Endodermal cell (in vitro differentiated cells): ENCODE results near the gene PHAX. TPM values are rescaled to one million over a fixed set of nuclear protein-coding genes. Genes with fewer than 3 reads are reported as not detected.

Experiments
- DNase-seq: peaks from one replicate; pipeline ENCODE4 v3.0.0-alpha.2; 2017
- H3K27ac ChIP-seq: 2 replicates; pipeline ENCODE4 v1.5.1; 2013; ENCODE audit warnings: mild to moderate bottlenecking, low read depth, low read length, moderate library complexity
- H3K27me3 ChIP-seq: 2 replicates; pipeline ENCODE4 v1.6.1; 2013; ENCODE audit warnings: mild to moderate bottlenecking, low read length, moderate library complexity; ENCODE audit not compliant: insufficient read depth, control insufficient read depth, poor library complexity, severe bottlenecking
- H3K36me3 ChIP-seq: 2 replicates; pipeline ENCODE4 v1.7.0; 2013; ENCODE audit warnings: mild to moderate bottlenecking, low read length, moderate library complexity; ENCODE audit not compliant: control insufficient read depth, insufficient read depth
- H3K4me1 ChIP-seq: one replicate; pipeline ENCODE4 v1.7.0; 2013; ENCODE audit warnings: low read length; ENCODE audit not compliant: control insufficient read depth, insufficient read depth
- H3K4me3 ChIP-seq: 2 replicates; pipeline ENCODE4 v1.5.1; 2013; ENCODE audit warnings: mild to moderate bottlenecking, low read length, moderate library complexity
- H3K9ac ChIP-seq: 2 replicates; pipeline ENCODE4 v1.6.1; 2013; ENCODE audit warnings: mild to moderate bottlenecking, low read length, moderate library complexity; ENCODE audit not compliant: poor library complexity, severe bottlenecking; ENCODE audit errors: extremely low read depth
- H3K9me3 ChIP-seq: 2 replicates; pipeline ENCODE4 v1.6.1; 2013; ENCODE audit warnings: mild to moderate bottlenecking, low read length, moderate library complexity; ENCODE audit not compliant: control insufficient read depth
- H3K27ac Mint-ChIP-seq: 2 replicates; pipeline ENCODE4 v1.8.0; 2020; ENCODE audit warnings: mixed read lengths
- H3K27me3 Mint-ChIP-seq: 2 replicates; pipeline ENCODE4 v1.8.0; 2021; ENCODE audit warnings: mild to moderate bottlenecking, mixed read lengths; ENCODE audit not compliant: insufficient read depth
- H3K36me3 Mint-ChIP-seq: 2 replicates; pipeline ENCODE4 v1.8.0; 2020; ENCODE audit warnings: low read depth, mixed read lengths
- H3K4me1 Mint-ChIP-seq: 2 replicates; pipeline ENCODE4 v1.8.0; 2020; ENCODE audit warnings: mixed read lengths
- H3K4me3 Mint-ChIP-seq: 2 replicates; pipeline ENCODE4 v1.8.0; 2020; ENCODE audit warnings: mild to moderate bottlenecking, moderate library complexity, mixed read lengths
- H3K9me3 Mint-ChIP-seq: 2 replicates; pipeline ENCODE4 v1.8.0; 2020; ENCODE audit warnings: mild to moderate bottlenecking, mixed read lengths
- WGBS, 2 experiments: methylation state at CpG; one replicate each; pipeline versions ENCODE4 v1.1.5 to v1.1.7; 2013; ENCODE audit warnings: missing lambda C conversion rate in 2 of 2, mixed read lengths in 1 of 2; ENCODE audit not compliant: insufficient coverage in 1 of 2, insufficient read length in 1 of 2; 5-methylcytosine and 5-hydroxymethylcytosine counted together
- total RNA-seq, 2 donors: library from RNA; stranded (reverse); fragmentation: NEBNext Ultra II Directional in 1 of 2; extraction: Animal tissue kit (Norgen Biotek cat#: 25700) in 1 of 2; gene quantifications; 2 replicates in 1 of 2; 3 replicates in 1 of 2; pipeline ENCODE4 v1.2.1, GENCODE V29; 2021
- TF ChIP-seq, protein P1 (sequence below): fragments of 200-600 bp; sonication (generic); conservative IDR thresholded peaks from 2 replicates; pipeline ENCODE4 v1.5.0; 2021; ENCODE audit warnings: antibody characterized with exemption, mild to moderate bottlenecking

The PHAX gene
- total RNA-seq, 2 donors from 2014 or later = 49.9 to 54.1 TPM

DNA sequence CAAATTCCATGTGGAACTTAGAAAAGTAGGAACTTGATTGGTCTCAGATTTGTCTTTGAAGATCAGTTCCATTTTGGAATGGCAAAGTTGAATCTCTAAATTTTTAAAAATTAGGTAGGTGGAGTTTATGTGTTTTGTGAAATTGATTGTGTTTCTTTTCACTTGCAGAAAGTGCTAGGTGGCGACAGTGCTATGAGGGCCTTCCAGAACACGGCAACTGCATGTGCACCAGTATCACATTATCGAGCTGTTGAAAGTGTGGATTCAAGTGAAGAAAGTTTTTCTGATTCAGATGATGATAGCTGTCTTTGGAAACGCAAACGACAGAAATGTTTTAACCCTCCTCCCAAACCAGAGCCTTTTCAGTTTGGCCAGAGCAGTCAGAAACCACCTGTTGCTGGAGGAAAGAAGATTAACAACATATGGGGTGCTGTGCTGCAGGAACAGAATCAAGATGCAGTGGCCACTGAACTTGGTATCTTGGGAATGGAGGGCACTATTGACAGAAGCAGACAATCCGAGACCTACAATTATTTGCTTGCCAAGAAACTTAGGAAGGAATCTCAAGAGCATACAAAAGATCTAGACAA lies 2.8 kb downstream of the PHAX start:
- Mint-ChIP-seq H3K36me3 (peaks cover 49% of the 10 kb centered on the region), H3K4me3 (no peak overlapping the region), H3K4me1 (peaks cover 20% of the 10 kb centered on the region), H3K9me3 (no peaks in the 10 kb centered on the region), H3K27me3 (no peaks in the 10 kb centered on the region), H3K27ac (no peak overlapping the region)
- no peaks in the 10 kb centered on the region for H3K27me3 ChIP-seq
- H3K36me3 ChIP-seq = peaks cover 57% of the 10 kb centered on the region
- WGBS, 2 experiments = 92 to 93% methylated on average over 5 to 6 of the region's 6 CpGs
- no peak for DNase-seq
- no peak overlapping the region for H3K9ac ChIP-seq
- peaks cover 2% of the 10 kb centered on the region for H3K4me1 ChIP-seq
- TF ChIP-seq, protein P1, sequence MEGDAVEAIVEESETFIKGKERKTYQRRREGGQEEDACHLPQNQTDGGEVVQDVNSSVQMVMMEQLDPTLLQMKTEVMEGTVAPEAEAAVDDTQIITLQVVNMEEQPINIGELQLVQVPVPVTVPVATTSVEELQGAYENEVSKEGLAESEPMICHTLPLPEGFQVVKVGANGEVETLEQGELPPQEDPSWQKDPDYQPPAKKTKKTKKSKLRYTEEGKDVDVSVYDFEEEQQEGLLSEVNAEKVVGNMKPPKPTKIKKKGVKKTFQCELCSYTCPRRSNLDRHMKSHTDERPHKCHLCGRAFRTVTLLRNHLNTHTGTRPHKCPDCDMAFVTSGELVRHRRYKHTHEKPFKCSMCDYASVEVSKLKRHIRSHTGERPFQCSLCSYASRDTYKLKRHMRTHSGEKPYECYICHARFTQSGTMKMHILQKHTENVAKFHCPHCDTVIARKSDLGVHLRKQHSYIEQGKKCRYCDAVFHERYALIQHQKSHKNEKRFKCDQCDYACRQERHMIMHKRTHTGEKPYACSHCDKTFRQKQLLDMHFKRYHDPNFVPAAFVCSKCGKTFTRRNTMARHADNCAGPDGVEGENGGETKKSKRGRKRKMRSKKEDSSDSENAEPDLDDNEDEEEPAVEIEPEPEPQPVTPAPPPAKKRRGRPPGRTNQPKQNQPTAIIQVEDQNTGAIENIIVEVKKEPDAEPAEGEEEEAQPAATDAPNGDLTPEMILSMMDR = no peak
- no peak overlapping the region for H3K4me3 ChIP-seq
- peaks cover 4% of the 10 kb centered on the region for H3K9me3 ChIP-seq
- no peak overlapping the region for H3K27ac ChIP-seq

DNA sequence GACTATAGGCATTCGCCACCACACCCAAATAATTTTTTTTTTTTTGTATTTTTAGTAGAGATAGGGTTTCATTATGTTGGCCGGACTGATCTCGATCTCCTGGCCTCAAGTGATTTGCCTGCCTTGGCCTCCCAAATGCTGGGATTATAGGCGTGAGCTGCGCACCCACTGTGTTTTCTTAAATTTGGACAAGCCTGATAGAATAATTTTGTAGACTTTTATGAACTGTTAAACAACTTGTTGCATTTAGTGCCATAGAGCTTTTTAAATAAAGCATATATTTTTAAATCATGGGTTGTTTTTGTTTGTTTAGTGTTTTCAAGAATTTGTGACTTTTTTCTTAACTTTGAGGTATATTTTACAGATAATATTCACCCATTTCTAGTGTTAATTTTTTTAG lies 4.8 kb downstream of the PHAX start:
- peaks cover 60% of the 10 kb centered on the region for H3K36me3 Mint-ChIP-seq
- WGBS, 2 experiments = 96 to 98% methylated on average over 4 to 5 of the region's 5 CpGs
- Histone ChIP-seq H3K9me3 (no peaks in the 10 kb centered on the region), H3K4me3 (peak overlapping the region; percentile 4), H3K4me1 (peaks cover 2% of the 10 kb centered on the region), H3K36me3 (peaks cover 77% of the 10 kb centered on the region), H3K9ac (no peak overlapping the region), H3K27ac (no peak overlapping the region), H3K27me3 (no peaks in the 10 kb centered on the region)
- peak overlapping the region; percentile 32 for H3K4me3 Mint-ChIP-seq
- TF ChIP-seq, protein P1 = no peak
- H3K4me1 Mint-ChIP-seq = peaks cover 12% of the 10 kb centered on the region
- no peaks in the 10 kb centered on the region for H3K27me3 Mint-ChIP-seq
- H3K9me3 Mint-ChIP-seq = no peaks in the 10 kb centered on the region
- no peak overlapping the region for H3K27ac Mint-ChIP-seq
- no peak for DNase-seq

DNA sequence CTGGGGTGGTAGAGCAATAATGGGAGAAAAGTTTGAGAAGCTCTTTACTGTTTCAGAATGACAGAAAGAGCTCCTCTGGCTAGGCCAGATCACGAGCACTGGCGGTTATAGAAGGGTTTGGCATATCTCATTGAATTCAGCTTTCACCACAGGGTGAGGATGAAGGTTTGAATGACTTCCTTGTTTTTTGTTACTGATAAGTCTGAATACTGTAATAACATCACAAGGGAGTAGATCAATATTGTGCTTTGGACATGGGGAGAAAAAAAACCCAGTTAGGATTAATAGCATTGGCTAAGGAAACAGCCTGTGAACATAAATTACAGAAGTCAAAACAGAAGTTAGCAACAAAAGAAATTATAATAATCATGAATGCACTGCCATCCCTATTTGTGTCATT lies 9.4 kb downstream of the PHAX start:
- Mint-ChIP-seq H3K4me1 (peaks cover 5% of the 10 kb centered on the region), H3K27ac (peak overlapping the region; percentile 50), H3K36me3 (peaks cover 74% of the 10 kb centered on the region), H3K4me3 (no peak overlapping the region), H3K27me3 (no peaks in the 10 kb centered on the region), H3K9me3 (no peaks in the 10 kb centered on the region)
- Histone ChIP-seq H3K9me3 (no peaks in the 10 kb centered on the region), H3K9ac (no peak overlapping the region), H3K4me3 (no peak overlapping the region), H3K27me3 (no peaks in the 10 kb centered on the region), H3K27ac (no peak overlapping the region), H3K36me3 (peaks cover 88% of the 10 kb centered on the region), H3K4me1 (peaks cover under 1% of the 10 kb centered on the region)
- TF ChIP-seq, protein P1 = no peak
- no peak for DNase-seq
- 96% methylated on average over 2 of the region's 2 CpGs; no CpG with 5 or more reads in 1 of the 2 experiments for WGBS, 2 experiments
